A673 (cell line): ENCODE measurements around the gene TENM4. TPM values are rescaled to one million over a fixed set of nuclear protein-coding genes. Genes with fewer than 3 reads are reported as not detected.

ENCODE experiments used
- BruUV-seq: library from RNA; stranded (reverse); fragments of 400-500 nt; replicated peaks from 2 replicates; lab custom pipeline; 2021; lab: Mats Ljungman, UMichigan
- CTCF ChIA-PET: fragments of 300-600 bp; sonication (Branson Sonifier 250); formaldehyde crosslinking; loops from one replicate; lab custom pipeline; 2022; ENCODE audit warnings: antibody characterized with exemption; lab: Charles Lee
- POLR2A ChIA-PET: fragments of 300-600 bp; sonication (Branson Sonifier 250); formaldehyde crosslinking; loops from one replicate; lab custom pipeline; 2022; ENCODE audit warnings: antibody characterized with exemption; ENCODE audit not compliant: low non-redundant PET; lab: Charles Lee
- DNase-seq: peaks from one replicate; pipeline ENCODE4 v3.0.0-alpha.2; 2015; ENCODE audit warnings: low spot score
- H3K27ac ChIP-seq: fragments of 200-600 bp; sonication (generic); 2 replicates; pipeline ENCODE4 v1.5.1; 2016; ENCODE audit warnings: mixed run types, low read depth, mild to moderate bottlenecking, mixed read lengths, antibody characterized with exemption, low read length; ENCODE audit not compliant: poor library complexity, severe bottlenecking
- H3K27me3 ChIP-seq: fragments of 200-600 bp; sonication (generic); replicated peaks from 2 replicates; pipeline ENCODE4 v1.6.1; 2017; ENCODE audit warnings: mixed run types, low read depth, mild to moderate bottlenecking, mixed read lengths, antibody characterized with exemption, low read length; ENCODE audit not compliant: insufficient read depth, poor library complexity
- H3K36me3 ChIP-seq: fragments of 200-600 bp; sonication (generic); 2 replicates; pipeline ENCODE4 v1.6.1; 2016; ENCODE audit warnings: mixed run types, mild to moderate bottlenecking, mixed read lengths, antibody characterized with exemption, low read length; ENCODE audit not compliant: insufficient read depth, poor library complexity, severe bottlenecking
- H3K4me1 ChIP-seq: fragments of 200-600 bp; sonication (generic); 2 replicates; pipeline ENCODE4 v1.6.1; 2017; ENCODE audit warnings: mixed run types, mild to moderate bottlenecking, mixed read lengths, antibody characterized with exemption, low read length; ENCODE audit not compliant: insufficient read depth, poor library complexity, severe bottlenecking
- H3K4me3 ChIP-seq: fragments of 200-600 bp; sonication (generic); 2 replicates; pipeline ENCODE4 v1.5.1; 2016; ENCODE audit warnings: low read depth, mixed run types, mild to moderate bottlenecking, mixed read lengths, low read length; ENCODE audit not compliant: poor library complexity, severe bottlenecking
- H3K9me3 ChIP-seq: fragments of 200-600 bp; sonication (generic); 2 replicates; pipeline ENCODE4 v1.6.1; 2016; ENCODE audit warnings: mixed run types, low read depth, mild to moderate bottlenecking, mixed read lengths, antibody characterized with exemption, low read length; ENCODE audit not compliant: poor library complexity, severe bottlenecking
- EZH2 ChIP-seq: fragments of 200-600 bp; sonication (generic); IDR thresholded peaks from 2 replicates; pipeline ENCODE4 v1.6.1; 2017; ENCODE audit warnings: borderline replicate concordance, low read depth, mild to moderate bottlenecking, mixed read lengths, antibody characterized with exemption, low read length; ENCODE audit not compliant: poor library complexity, severe bottlenecking
- intact Hi-C: fragments of 100-400 bp; cut with micrococcal nuclease; formaldehyde crosslinking; loops from one replicate; pipeline ENCODE4 v1.10.0; 2022; ENCODE audit not compliant: unreplicated experiment
- total RNA-seq: library from RNA; stranded (reverse); gene quantifications from 2 replicates; pipeline ENCODE4 v1.2.3, GENCODE V29; 2021
- TF ChIP-seq, protein P1 (sequence below): fragments of 300-800, 200-600 bp; sonication (generic); conservative IDR thresholded peaks from 2 replicates; pipeline ENCODE4 v1.5.1; 2017; ENCODE audit warnings: low read depth, mild to moderate bottlenecking, antibody characterized with exemption, low read length, moderate library complexity, mixed read lengths

The TENM4 gene
- total RNA-seq, 1 experiment from 2014 or later = 0.11 TPM

DNA sequence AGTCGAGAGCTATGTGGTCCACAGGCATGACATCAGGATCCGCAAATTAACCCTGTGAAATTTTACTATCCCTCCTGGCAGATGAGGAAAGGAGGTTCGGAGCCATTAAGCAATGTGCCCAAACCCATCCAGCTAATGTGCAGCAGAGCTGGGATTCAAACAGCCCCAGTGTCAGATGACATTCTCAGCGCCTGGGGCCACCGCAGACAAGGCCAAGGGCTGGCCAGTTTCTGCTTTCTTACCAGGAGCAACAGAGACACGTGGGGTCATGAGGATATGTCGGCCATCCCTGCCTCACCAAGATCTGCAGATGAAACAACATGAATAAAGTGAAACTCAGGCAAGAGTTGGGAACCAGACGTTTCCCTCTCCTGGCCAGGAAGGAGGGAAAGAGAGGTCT is 110.2 kb downstream of the TENM4 start:
- ChIA-PET POLR2A (no interaction called here), CTCF (no interaction called here)
- peaks cover 16% of the 10 kb centered on the region for H3K27me3 ChIP-seq
- TF ChIP-seq, protein P1, sequence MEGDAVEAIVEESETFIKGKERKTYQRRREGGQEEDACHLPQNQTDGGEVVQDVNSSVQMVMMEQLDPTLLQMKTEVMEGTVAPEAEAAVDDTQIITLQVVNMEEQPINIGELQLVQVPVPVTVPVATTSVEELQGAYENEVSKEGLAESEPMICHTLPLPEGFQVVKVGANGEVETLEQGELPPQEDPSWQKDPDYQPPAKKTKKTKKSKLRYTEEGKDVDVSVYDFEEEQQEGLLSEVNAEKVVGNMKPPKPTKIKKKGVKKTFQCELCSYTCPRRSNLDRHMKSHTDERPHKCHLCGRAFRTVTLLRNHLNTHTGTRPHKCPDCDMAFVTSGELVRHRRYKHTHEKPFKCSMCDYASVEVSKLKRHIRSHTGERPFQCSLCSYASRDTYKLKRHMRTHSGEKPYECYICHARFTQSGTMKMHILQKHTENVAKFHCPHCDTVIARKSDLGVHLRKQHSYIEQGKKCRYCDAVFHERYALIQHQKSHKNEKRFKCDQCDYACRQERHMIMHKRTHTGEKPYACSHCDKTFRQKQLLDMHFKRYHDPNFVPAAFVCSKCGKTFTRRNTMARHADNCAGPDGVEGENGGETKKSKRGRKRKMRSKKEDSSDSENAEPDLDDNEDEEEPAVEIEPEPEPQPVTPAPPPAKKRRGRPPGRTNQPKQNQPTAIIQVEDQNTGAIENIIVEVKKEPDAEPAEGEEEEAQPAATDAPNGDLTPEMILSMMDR = no peak
- no peak for TF ChIP-seq EZH2
- DNase-seq = no peak
- intact Hi-C loops = no loop called here
- H3K27ac ChIP-seq = no peak overlapping the region
- no peaks in the 10 kb centered on the region for H3K4me1 ChIP-seq
- H3K36me3 ChIP-seq = no peaks in the 10 kb centered on the region
- H3K4me3 ChIP-seq = no peak overlapping the region
- BruUV-seq = no TSS peak
- H3K9me3 ChIP-seq = no peaks in the 10 kb centered on the region

- Histone ChIP-seq H3K9me3 (no peaks in the 10 kb centered on the region), H3K4me3 (no peak overlapping the region), H3K27ac (no peak overlapping the region), H3K36me3 (no peaks in the 10 kb centered on the region), H3K4me1 (no peaks in the 10 kb centered on the region), H3K27me3 (peaks cover 16% of the 10 kb centered on the region)
- intact Hi-C loops = no loop called here
- ChIA-PET POLR2A (no interaction called here), CTCF (no interaction called here)
- BruUV-seq = no TSS peak
- DNase-seq = no peak
- no peak for TF ChIP-seq EZH2
- TF ChIP-seq, protein P1 = no peak
Measured at GRCh38 chr11:79329561-79329960, 111.3 kb downstream of the TENM4 start.

DNA sequence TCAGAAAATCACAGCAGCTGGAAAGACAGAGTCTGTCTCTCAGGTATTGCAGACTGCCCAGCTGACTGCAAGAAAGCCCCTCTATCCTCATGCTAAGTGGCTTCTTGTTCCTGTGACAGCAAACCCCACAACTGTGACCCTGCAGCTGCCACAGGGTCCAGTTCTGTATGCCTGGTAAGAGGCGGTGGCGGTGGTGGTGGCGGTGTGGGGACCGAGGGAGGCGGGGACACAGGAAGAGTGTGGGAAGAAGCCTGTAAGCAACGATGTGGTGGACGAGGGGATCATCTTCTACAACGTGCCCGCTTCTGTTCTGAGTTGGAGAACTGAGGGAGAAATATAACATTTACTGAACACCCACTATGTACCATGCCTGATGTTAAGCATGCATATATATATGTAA is 112.4 kb downstream of the TENM4 start:
- TF ChIP-seq EZH2 = no peak
- TF ChIP-seq, protein P1 = no peak
- no peak for DNase-seq
- Histone ChIP-seq H3K27me3 (peaks cover 12% of the 10 kb centered on the region), H3K36me3 (no peaks in the 10 kb centered on the region), H3K4me3 (no peak overlapping the region), H3K9me3 (no peaks in the 10 kb centered on the region), H3K4me1 (no peaks in the 10 kb centered on the region), H3K27ac (no peak overlapping the region)
- intact Hi-C loops = no loop called here
- no TSS peak for BruUV-seq
- POLR2A ChIA-PET = no interaction called here
- CTCF ChIA-PET = no interaction called here
